NCI-H2227 (cell line): ENCODE results near the gene SLPI.

ENCODE experiments used
- DNase-seq: peaks from one replicate; lab custom pipeline; 2025; ENCODE audit not compliant: unreplicated experiment; lab: John Stamatoyannopoulos, UW

The SLPI gene

DNA sequence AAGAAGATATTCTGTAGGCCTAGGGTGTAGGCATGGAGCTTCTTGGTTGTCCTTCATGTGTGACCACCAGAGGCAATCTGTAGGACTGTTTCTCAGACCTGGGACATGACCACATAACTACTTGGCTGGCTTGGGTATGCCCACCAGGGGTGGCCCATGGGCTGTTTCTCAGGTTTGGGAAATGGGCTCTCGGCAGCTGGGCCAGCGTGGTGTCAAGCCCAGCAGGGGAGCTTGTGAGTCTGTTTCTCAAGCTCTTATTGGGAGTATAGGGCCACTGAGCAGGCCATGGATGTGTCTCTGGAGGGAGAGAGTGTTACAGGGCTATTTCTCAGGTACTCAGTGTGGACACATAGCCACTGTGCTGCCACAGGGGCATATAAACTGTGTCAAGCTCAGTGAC, 35.7 kb downstream of the SLPI start:
- DNase-seq = no peak

DNA sequence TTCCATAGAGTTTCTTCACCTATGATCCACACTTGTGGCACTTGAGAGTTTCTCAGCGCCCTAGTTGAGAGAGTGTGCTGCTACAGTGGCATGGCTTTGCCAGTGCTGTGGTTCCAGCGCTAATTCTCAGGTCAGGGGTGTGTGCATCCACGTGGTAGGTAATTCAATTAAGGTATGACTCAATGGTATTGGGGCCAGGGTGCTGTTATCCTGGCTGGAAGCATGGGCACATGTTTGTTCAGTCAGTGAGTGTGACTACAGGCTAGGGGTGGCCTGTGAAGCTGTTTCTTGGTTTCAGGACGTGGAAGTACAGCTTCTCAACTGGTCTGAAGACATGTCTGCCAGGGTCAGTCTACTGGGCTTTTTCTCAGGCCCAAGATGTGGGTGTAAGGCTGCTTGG, 36.2 kb downstream of the SLPI start:
- DNase-seq = no peak

DNA sequence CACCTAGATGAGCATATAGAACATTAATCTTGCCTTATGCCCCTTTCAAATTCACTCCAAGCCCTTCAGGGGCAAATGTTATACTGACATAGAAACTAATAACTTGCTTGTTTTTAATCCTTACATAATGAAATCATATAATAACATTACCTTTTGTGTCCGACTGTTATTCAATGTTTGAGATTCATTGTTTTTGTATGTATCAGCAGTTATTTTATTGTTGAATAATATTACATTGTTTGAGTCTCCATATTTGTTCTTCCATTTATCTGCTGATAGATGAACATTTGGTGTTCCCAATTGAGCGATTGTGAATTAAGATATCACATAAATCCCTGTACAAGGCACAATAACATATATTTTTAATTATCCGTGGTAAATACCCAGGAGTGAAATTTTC, 41.5 kb downstream of the SLPI start:
- no peak for DNase-seq

DNA sequence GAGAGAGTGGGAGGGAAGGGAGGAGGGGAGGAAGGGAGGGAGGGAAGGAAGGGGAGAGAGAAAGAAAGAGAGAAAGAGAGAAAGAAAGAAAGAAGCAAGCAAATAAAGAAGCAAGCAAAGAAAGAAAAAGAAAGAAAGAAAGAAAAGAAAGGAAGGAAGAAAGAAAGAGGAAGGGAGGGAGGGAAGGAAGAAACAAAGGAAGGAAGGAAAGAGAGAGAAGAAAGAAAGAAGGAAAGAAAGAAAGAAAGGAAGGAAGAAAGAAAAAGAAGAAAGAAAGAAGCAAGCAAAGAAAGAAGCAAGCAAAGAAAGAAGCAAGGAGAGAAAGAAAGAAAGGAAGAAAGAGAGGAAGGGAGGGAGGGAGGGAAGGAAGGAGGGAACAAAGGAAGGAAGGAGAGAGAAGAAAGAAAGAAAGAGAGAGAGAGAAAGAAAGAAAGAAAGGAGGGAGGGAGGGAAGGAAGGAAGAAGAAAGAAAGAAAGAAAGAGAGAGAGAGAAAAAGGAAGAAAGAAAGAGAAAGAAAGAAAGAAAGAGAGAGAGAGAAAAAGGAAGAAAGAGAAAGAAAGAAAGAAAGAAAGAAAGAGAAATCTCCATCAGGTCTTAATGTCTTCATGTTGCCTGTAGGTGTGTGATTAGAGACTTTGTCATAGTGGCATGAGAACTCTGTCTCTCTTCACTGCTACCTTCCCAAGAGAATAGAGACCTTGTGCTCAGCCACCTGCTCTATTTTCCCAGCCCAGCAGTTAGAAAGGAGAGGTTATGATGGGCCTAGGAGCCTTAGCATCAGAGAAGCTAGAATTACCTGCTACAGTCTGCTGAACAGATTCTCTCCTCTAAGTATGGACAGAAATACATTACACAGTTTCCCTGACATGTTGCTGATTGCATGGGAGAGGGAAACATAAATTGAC, 42.5 kb downstream of the SLPI start:
- no peak for DNase-seq

DNA sequence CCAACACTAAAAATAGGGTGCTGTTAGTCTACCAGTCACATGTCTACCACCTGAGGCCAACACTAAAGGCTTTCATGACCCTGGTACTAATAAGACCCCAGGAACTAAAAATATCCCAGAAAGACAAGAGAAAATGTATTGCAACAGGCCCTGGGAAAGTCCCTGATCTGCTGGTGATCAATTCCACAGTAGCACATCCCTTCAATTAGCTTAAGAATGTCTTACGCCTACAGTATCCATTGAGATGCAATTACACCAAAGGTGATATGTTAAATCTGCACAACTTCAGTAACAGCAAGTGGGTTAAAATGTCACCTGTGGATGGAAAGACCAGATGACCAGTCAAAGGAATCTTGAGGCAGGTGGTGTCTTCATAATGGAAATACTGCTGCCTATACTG, 44.4 kb downstream of the SLPI start:
- DNase-seq = no peak

DNA sequence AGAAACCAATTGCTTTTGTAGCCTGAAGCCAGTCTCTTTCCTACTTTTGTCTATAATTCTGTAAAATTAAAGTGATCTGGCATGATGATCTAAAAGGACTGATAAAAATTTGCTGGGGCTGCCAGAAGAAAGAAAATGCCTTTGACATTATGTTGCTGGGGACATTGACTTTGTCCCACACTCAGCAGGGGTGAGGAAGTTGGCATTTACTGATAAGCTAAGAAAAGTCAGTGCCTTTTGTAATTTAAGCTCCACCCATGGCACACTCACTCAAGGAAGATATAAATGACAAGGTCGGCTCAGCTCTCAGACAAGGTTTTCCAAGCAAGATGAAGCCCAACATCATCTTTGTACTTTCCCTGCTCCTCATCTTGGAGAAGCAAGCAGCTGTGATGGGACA, 47.6 kb downstream of the SLPI start, which contains the start of gene SEMG1:
TSS of gene SEMG1 (plus strand) at position 309 of the 400 bp plus-strand sequence. CDS start at position 330, 21 bp downstream.
- no peak for DNase-seq
